ENCODE results near the gene SEMA4C. TPM values are rescaled to one million over a fixed set of nuclear protein-coding genes. Genes with fewer than 3 reads are reported as not detected.

SEMA4C gene
- total RNA-seq, 4 donors from 2014 or later = 58.7 to 66.6 (median 62.8) TPM

DNA sequence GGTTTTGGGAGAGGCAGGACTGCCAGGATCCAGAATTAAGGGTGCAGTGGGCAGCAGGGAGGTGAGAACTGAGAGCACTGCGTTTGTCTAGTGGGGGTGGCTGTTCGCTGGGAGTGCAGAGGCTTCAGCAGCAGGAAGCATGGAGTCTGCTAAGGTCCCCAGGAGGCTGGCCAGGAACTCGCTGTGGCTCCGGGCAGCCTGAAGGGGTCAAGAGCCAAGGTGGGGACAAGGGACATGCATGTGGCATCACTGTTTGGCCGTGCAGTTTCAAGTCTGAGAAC is 43.2 kb upstream of the SEMA4C start:
- H3K27ac ChIP-seq = no peak overlapping the region
- no peak overlapping the region for H3K4me3 ChIP-seq
- peaks cover 0 to 56% (median 18%) of the 10 kb centered on the region in 3 donors for H3K4me1 ChIP-seq

DNA sequence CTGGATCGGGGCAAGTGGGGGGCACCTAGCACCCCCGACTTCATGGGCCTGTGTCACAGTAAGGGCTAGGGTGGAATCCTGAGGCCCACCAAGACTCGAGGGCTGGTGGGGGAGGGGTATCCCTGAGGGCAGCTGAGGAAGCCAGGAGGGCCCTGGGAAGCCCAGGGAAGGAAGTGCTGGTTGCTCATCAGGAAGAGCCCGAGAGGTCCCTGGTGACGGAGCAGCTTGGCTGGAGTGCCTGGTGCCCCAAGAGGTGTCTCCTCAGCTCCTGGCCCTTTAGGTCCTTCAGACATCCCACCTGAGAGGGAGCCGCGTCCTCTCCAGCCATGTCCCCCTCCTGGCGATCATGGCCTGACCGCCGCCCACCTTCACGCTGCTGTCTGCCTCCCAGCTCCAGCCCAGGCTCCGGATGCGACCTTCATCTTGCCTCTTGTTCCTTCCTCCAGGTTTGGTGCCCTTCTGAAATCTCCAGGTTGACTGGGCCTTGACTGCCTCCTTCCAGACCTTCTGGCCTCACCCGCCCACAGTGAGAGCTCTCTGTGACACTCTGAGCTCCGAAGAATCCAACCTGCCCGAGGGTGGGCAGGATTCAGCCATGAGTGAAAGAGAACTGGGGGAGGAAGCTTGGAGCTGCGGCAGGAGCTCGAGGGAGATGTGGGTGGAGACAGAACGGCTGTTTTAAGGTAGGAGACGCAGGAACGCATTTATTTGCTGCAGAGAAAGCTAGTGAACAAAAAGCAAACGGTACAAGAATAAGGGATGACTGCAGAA is 42.7 kb upstream of the SEMA4C start:
- no peak for ATAC-seq
- H3K27ac ChIP-seq = peak overlapping the region in 1 of 4 donors; percentile 2
- WGBS, 2 donors (ENCODE audit: low coverage in 1 of 2) = 66 to 68% methylated on average over 5 to 12 of the region's 22 CpGs
- peaks cover 0 to 62% (median 24%) of the 10 kb centered on the region in 3 donors for H3K4me1 ChIP-seq
- TF ChIP-seq POLR2AphosphoS5 (IDR thresholded peaks at IDR 0.05) = no peak
- TF ChIP-seq, protein P1, sequence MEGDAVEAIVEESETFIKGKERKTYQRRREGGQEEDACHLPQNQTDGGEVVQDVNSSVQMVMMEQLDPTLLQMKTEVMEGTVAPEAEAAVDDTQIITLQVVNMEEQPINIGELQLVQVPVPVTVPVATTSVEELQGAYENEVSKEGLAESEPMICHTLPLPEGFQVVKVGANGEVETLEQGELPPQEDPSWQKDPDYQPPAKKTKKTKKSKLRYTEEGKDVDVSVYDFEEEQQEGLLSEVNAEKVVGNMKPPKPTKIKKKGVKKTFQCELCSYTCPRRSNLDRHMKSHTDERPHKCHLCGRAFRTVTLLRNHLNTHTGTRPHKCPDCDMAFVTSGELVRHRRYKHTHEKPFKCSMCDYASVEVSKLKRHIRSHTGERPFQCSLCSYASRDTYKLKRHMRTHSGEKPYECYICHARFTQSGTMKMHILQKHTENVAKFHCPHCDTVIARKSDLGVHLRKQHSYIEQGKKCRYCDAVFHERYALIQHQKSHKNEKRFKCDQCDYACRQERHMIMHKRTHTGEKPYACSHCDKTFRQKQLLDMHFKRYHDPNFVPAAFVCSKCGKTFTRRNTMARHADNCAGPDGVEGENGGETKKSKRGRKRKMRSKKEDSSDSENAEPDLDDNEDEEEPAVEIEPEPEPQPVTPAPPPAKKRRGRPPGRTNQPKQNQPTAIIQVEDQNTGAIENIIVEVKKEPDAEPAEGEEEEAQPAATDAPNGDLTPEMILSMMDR (IDR thresholded peaks at IDR 0.05) = no peak
- H3K36me3 ChIP-seq = no peaks in the 10 kb centered on the region
- no peak overlapping the region for H3K4me3 ChIP-seq
- no peaks in the 10 kb centered on the region for H3K27me3 ChIP-seq
- H3K9me3 ChIP-seq = no peaks in the 10 kb centered on the region

More for the DNA sequence above, 43.2 kb upstream of the SEMA4C start:
- no peak for ATAC-seq
- Histone ChIP-seq H3K36me3 (no peaks in the 10 kb centered on the region), H3K27me3 (no peaks in the 10 kb centered on the region), H3K9me3 (no peaks in the 10 kb centered on the region)
- no peak for TF ChIP-seq EP300 (IDR thresholded peaks at IDR 0.05)
- TF ChIP-seq, protein P1 (IDR thresholded peaks at IDR 0.05) = no peak
- no peak for TF ChIP-seq POLR2AphosphoS5 (IDR thresholded peaks at IDR 0.05)
- no peak for TF ChIP-seq POLR2A (IDR thresholded peaks at IDR 0.05)
- 37 to 56% methylated on average over 3 to 5 of the region's 5 CpGs for WGBS, 2 donors (ENCODE audit: low coverage in 1 of 2)

DNA sequence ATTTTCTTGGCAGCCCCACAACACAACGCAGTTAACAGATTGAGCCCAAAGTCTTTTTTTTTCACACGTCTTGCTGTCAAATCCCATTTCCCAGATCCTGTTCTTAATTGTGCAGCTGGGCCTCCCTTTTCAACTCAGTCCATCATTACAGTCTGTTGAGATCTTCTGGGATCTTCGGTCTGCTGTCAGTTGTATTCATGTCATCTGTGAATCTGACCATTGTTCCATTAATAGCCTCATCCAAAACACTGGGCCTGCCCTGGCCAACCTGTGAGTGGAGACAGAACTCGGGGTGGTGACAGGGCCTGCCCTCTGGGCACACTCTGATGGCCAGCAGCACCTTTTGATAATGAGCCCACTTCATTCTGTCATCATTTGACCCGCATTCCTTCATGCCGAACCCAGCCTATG is 39.7 kb upstream of the SEMA4C start:
- 47 to 58% methylated on average over 2 to 3 of the region's 6 CpGs for WGBS, 2 donors (ENCODE audit: low coverage in 1 of 2)
- Histone ChIP-seq H3K27me3 (no peaks in the 10 kb centered on the region), H3K4me3 (no peak overlapping the region), H3K27ac (peak overlapping the region in 2 of 4 donors; percentile 93 to 95), H3K4me1 (peaks cover 3 to 78% (median 38%) of the 10 kb centered on the region in 3 donors), H3K9me3 (no peaks in the 10 kb centered on the region), H3K36me3 (no peaks in the 10 kb centered on the region)
- no peak for ATAC-seq
- TF ChIP-seq POLR2A (IDR thresholded peaks at IDR 0.05) (no peak), EP300 (IDR thresholded peaks at IDR 0.05) (no peak), POLR2AphosphoS5 (IDR thresholded peaks at IDR 0.05) (no peak)
- TF ChIP-seq, protein P1 (IDR thresholded peaks at IDR 0.05) = no peak

DNA sequence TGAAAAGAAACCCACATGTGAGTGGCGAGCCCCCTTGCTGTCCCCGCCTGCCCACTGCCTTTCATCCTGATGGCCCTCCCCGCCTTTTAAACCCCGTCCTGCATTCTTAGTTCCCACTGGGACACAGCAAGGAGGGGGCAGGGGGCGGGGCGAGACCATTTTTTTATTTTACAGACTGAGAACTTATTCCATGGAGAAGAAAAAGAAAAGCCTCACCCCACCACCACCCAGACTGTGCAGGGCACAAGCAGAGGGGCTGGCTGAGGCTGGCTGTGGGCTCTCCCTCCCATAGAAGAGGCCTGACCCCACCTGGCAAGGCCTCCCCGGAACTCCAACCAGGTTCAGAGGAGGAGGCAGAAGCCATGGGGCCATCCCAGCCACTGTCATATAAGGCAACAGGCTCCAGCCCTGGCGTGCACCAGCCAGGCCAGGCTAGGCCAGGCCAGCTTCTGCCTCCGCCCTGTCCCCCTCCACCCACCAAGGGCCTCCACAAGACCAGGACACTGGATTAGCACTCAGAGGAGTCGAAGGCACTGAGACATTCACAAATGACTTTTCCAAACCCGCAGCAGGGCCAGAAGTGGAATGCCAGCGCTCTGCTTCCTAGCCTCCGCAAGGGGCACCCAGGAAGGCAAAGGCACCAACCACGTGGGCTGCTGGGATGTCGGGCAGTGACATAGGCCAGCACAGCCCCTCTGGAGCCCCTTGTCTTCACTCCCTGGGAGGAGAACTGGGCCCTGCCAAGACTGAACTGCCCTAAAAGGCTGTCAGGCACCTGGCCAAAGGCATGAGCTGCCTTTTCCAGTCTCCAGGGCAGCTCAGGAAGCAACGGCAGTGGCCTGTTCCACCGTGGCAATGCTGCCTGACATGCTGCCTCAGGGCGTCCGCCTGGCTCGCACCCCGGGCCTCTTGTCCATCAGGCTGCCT is 37.5 kb upstream of the SEMA4C start:
- Histone ChIP-seq H3K27me3 (no peaks in the 10 kb centered on the region), H3K9me3 (no peaks in the 10 kb centered on the region), H3K4me3 (peak overlapping the region; percentile 3 to 43), H3K4me1 (peaks cover 3 to 73% (median 27%) of the 10 kb centered on the region in 3 donors), H3K36me3 (no peaks in the 10 kb centered on the region), H3K27ac (peak overlapping the region; percentile 89 to 99 (median 94))
- 23% methylated on average over 3 of the region's 21 CpGs; no CpG with 5 or more reads in 1 of the 2 donors for WGBS, 2 donors (ENCODE audit: low coverage in 1 of 2)
- ATAC-seq = peak; percentile 96
- TF ChIP-seq POLR2A (IDR thresholded peaks at IDR 0.05) (peak; percentile 18 to 45), EP300 (IDR thresholded peaks at IDR 0.05) (no peak), POLR2AphosphoS5 (IDR thresholded peaks at IDR 0.05) (peak; percentile 92)
- TF ChIP-seq, protein P1 (IDR thresholded peaks at IDR 0.05) = peak in 1 of 4 experiments; percentile 34

Data from gastroesophageal sphincter (tissue), 4 donors.